ENCODE results near the gene ARPC1B.
"Not testable (repeated sequence)": the region's sequence is repeated elsewhere in the genome, so short reads cannot be mapped to it uniquely, and the experiment has no call there.

ARPC1B gene

DNA sequence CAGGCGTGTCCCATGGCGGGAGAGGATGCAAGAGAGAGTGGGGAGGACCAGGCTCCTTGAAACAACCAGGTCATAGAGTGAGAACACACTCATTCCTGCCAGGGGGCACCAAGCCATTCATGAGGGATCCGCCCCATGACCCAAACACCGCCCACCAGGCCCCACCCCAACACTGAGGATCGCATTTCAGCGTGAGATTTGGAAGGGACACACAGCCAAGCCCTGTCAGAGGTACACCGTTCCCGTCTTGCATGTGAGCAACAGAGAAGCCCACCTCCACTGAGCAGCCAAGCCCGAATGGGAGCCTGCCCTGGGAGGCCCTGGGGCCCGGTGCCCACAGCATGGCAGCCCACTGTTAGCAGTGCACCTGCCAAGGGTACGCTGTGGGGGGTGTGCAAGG, 7.9 kb upstream of the ARPC1B start:
- in situ Hi-C loops (cut with MboI; ENCODE audit: low sequenced_read_pairs), result no loop called here

DNA sequence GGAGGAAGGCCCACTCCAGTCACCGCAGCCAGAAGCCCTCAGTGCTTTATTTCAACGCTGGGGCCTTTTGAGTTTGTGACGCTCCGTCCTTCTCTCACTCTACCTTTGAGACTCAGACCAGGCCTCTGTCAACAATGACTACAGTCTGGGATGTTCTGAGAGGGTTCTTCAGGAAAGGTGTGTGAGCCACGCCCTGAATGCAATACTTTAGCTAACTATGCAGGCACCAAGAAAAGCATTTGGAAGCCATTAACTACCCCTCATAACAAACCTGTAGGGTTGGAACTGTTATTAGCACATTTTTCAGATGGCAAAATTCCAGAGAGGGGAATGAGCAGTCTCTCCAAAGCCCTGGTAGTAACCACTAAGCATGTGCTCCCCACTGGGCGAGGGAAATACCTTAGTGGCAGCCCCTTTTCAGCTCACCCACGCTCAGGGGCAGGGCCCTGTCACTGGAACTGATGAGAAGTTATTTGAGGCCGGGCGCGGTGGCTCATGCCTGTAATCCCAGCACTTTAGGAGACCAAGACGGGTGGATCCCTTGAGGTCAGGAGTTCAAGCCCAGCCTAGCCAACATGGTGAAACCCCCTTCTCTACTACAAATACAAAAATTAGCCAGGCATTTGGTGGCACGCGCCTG, 5.7 kb upstream of the ARPC1B start:
- in situ Hi-C loops (cut with MboI; ENCODE audit: low sequenced_read_pairs), result no loop called here

DNA sequence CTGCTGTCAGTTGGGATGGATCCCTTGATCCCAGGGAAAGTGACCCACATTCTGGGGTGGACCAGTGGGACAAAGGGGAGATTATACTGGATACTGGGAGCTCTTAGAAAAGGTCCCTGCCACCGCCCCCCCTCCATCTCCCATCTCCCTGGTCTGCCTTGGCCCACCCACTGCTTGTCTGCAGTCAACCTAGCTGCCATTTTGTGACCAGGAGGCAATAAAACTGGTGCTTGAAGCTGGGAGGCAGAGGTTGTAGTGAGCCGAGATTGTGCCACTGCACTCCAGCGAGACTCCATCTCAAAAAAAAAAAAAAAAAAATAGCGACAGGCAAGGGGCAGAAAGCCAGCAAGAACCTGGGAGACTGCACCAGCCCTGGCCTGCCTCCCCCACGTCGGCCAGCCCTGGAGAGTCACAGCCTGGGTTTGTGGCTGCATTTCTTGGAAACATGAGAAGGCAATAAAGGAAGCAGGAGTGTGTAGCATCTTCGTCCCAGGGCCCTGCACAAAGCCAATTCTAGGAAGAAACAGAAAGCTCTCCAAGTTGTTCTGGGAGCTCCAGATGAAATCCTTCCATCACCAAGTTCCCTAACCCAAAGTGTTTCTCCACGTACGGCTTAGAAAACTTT, 4.7 kb upstream of the ARPC1B start:
- in situ Hi-C loops (cut with MboI; ENCODE audit: low sequenced_read_pairs), result no loop called here

DNA sequence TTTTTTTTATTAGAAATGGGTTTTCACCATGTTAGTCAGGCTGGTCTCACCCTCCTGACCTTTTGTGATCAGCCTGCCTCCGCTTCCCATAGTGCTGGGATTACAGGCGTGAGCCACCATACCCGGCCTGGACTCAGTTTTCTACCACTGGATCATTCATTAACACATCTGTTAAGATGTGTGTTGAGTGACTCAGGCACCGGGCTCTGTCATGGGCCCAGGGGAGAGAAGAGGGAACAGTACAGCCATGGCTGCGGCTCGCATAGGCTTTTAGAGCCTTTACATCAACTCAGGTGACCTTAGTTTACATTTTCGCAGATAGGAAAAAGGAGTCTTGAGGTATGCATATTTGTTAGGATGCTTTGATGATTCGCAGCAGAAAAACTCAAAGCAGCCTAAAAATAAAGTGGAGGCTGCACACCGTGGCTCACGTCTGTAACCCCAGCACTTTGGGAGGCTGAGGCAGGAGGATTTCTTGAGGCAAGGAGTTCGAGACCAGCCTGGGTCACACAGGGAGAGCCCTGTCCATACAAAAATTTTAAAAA, 3.1 kb upstream of the ARPC1B start:
- in situ Hi-C loops (cut with MboI; ENCODE audit: low sequenced_read_pairs), result no loop called here

DNA sequence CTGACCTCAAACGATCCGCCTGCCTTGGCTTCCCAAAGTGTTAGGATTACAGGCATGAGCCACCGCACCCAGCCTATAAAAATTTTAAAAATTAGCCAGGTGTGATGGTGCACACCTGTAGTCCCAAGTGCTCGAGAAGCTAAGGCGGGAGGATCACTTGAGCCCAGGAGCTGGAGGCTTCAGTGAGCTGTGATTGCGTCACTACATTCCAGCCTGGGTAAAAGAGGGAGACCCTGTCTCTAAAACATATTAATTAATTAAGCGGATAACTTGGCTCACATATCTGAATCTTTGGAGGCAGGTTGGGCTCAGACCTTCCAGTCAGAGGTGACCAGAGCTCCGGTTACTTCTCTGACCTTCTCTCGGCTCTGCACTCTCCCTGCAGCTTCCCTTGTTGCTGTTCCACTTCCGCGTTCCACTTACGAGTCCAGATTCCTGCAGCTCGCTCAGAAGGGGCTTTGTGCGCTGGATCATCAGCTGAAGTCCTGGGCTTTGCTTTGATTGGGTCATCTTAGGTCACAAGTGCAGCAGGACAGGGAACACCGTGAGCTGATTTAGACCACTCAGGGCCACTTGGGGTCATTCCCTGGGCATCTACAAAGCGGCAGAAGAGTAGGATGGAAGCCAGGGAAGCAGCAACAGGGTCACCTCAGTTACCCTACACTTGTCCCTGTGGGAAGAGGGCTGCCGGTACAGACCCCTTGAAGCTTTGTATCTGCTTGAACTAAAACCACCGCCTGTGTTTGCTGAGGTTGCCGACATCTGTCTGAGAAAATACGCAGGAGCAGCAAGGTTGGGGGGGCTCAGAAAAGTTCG, 2.0 kb upstream of the ARPC1B start:
- in situ Hi-C loops (cut with MboI; ENCODE audit: low sequenced_read_pairs), result no loop called here

DNA sequence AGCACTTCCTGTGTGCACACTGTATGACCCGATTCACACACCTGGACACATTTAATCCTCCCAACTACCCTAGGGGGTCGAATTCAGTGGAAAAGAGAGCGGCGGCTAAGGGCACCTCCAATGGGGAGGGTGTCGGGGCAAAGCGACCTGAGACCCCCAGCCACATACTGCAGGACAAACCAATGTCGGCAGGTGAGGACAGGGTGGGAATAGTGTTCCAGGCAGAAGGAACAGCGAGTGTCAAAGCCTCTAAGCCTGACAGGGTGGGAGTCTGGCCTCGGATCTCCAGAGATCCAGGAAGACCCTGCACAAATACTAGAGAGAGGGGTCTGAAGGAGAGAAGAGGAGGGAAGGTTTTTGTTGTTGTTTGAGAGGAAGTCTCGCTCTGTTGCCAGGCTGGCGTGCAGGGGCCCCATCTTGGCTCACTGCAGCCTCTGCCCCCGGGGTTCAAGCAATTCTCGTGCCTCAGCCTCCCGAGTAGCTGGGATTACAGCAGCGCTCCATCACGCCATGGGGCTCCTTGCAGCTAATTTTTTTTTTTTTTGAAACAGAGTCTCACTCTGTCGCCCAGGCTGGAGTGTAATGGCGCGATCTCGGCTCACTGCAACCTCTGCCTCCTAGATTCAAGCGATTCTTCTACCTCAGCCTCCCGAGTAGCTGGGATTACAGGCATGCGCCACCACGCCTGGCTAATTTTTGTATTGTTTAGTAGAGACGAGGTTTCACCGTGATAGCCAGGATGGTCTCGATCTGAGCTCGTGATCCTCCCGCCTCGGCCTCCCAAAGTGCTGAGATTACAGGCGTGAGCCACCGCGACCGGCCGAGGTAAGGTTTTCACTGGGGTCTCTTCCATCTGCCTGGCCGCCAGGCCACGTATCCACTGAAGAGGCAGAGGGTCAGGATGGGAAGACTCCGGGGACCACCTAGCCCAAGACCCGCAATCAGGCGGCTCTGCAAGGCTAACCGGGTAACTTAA, 1.2 kb upstream of the ARPC1B start:
- in situ Hi-C loops (cut with MboI; ENCODE audit: low sequenced_read_pairs), result no loop called here

DNA sequence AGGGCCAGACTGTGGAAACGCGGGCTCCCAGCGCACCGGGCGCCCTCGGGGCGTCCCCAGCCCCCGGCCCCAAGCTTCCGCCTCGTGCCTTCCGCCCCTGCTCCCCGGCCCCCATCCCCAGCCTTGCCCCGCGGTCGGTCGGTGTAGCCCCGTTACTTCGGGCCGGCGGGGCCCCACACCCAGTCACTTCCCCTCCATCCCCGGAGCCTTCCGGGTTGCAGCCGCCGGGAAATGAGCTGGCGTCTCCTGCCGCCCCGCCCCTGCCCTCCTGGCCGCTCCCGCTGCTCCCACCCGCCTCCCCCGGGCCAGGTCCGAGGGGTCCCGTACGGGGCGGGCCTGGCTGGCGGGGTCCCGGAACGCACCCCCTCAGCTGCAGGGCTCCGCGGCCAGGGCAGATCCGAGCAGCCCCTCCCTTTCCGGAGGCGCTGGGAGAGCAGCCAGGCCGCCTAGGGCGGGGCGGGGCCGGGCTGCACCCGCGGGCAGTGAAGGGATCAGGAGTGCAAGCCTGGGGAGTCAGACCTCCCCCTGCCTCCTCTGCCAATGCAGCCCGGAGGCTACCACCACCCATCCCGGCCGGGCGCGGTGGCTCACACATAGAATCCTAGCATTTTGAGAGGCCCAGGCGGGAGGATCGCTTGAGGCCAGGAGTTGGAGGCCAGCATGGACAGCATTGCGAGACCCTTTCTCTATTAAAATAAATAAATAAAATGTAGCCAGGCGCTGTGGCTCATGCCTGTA, 709 bp downstream of the ARPC1B start:
- in situ Hi-C loops (cut with MboI; ENCODE audit: low sequenced_read_pairs), result no loop called here

DNA sequence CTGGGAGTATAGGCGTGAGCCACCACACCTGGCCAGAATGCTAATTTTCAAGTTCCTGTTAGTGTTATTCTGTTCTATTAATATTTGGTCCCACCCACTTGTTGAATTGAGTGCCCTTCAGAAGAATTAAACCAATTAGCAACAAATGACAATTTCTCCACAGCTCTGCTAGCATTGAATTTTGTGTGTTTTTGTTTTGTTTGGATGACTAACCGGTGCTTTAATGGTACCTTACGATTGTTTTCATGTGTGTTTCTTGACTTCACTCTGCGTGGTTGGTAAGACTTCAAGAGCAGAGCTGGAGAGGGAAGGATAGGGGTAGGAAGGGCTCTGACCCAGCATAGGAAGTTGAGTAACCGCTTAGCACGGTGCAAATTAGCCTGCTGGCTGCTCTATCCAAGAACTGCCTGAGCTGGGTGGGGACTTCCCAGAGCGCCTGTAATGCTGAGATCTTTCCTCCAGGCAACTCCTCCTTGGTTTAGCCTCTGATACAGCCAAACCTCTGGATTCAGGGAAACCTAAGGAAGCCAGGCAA, 4.6 kb downstream of the ARPC1B start:
- in situ Hi-C loops (cut with MboI; ENCODE audit: low sequenced_read_pairs), result no loop called here

DNA sequence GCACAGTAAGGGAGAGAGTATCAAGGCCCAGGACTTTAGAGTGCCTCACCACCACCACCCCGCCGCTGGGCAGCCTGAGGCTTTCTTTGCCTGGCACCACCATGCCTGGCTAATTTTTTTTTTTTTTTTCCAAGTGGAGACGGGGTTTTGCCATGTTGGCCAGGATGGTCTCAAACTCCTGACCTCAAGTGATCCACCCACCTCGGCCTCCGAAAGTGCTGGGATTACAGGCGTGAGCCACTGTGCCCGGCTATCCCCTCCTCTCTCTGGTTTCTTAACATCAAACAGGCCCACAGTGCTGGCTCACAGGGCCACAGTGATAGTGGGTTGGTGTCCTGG, 5.1 kb downstream of the ARPC1B start:
- in situ Hi-C loops (cut with MboI; ENCODE audit: low sequenced_read_pairs), result not testable (repeated sequence)

DNA sequence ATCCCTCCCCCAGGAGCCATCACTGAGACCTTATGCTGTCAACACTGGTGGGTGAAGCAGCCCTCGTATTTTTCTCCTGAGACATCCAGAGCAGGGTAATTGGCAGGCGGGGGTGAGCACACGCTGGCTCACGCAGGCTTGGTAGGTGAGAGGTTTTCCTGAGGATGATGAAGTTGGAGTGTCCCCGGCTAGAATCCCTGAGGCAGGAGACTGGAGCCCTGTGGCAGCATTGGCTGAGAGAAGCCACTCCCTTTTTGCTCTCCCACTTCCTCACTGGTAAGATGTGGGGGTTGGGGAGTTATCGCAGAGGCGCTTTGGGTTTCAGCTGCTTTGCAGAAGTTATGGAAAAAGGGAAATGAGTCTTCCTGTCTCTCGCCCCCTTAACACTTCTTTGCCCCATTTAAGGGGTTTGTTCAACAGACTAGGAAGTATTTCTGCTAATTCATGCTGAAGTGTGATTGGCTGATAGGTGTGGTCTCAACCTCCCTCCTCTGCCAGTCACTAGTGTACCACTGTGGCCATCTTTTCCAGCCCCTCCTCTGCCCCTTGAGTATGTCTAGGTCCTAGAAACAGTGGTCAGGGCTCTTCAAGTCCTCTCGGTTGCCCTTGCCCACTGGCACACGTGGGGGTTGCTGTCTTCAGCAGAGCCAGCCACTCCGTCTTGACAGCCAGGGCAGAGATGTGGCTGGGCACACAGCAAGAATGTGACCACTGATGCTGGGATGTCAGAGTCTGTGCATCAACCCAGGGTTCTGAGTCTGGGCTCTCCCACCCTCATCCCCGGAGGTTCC, 5.7 kb downstream of the ARPC1B start:
- in situ Hi-C loops (cut with MboI; ENCODE audit: low sequenced_read_pairs), result no loop called here

DNA sequence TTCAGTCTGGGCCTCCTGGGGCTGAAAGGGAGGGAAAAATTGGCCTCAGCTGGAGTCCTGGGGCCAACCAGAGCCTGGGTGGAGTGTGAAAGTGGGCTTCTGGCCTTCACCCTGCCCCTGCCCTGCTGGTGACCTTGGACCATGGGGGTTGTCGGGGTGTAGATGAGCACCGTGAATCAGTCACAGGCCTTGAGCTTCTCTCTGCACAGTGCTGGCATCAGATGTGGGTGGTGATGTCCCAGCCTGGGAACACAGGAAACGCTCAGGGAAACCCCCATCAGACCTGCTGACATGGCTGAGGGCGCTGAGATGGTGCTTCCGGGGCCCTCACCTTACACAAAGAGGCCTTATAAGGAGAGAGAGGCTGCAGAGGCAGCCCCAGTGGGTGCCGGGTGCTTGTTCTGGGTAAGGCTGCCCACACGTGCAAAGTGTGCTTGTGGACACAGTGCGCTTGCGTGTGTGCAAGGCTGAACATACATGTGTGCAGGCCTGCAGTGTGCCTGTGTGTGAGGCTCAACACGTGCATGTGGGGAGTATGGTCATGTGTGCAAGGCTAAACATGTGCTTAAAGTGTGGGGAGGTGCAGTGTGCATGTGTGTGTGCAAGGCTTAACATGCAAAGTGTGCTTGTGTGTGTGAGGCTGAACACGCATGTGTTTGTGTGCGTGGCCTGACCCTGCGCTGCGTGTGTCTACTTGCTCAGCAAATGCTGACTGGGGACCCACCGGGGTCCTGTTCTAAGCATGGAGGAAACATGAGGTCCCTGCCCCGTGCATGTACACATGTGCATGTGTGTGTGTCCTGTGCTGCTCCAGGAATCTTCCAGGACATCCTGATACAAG, 6.5 kb downstream of the ARPC1B start:
- in situ Hi-C loops (cut with MboI; ENCODE audit: low sequenced_read_pairs), result no loop called here

DNA sequence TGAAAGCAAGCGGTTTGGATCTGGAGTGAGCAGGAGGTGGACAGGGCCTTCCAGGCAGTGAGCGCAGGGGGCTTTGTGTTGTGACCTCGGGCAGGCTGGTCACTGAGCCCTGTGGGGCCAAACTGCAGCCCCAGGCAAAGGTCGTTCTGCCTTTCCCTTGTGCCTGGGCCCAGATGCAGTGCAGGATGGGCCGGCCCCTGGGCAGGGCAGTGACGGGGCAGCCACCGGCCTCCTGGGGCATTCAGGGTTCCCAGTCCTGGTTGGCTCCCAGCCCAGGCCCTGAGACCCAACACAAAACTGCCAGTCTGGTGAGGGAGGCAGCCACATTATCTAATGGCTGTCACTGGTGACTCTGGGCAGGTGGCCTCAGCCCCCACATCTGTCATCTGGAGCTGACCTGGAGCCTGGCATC, 7.1 kb downstream of the ARPC1B start:
- in situ Hi-C loops (cut with MboI; ENCODE audit: low sequenced_read_pairs), result no loop called here

DNA sequence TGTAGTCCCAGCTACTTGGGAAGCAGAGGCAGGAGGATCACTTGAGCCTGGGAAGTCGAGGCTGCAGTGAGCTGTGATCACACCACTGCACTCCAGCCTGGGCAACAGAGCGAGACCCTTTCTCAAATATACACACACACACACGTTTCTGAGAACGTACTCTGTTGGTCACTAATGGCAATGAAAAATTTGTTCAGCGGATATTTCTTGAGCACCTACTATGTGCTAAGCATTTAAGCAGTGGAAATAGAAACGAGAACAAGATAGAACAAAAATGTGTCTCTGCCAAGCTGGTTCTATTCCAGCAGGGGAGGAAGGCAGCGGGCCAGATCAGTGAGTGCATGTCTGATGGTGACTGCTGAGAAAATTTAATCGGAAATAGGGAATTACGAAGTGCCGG, 8.7 kb downstream of the ARPC1B start:
- in situ Hi-C loops (cut with MboI; ENCODE audit: low sequenced_read_pairs), result no loop called here

DNA sequence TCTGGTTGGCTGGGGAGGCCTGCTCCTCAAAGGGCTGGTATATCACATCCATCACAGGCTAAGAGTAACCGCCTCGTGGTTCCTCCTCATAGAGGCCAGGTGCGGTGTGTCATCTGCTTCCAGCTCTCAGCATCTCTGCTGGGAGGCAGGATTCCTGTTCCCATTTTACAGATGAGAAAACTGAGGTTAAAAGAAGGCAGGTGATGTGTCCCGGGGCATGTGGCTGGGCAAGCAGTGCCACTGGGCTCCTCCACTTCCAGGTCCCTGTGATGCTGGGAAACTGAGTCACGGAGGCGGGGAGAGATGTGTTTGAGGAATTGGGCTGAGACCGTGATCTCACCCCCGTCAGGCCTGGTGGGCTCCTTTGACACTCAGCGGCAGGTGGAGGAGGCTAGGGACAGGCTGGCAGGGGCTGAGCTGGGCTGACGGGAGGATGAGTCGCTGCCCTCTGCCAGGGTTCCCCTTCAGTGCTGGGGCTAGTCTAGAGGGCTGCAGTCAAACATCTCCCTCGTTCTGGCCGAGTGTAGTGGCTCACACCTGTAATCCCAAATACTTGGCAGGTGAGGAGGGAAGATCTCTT, 9.4 kb downstream of the ARPC1B start:
- in situ Hi-C loops (cut with MboI; ENCODE audit: low sequenced_read_pairs), result no loop called here

DNA sequence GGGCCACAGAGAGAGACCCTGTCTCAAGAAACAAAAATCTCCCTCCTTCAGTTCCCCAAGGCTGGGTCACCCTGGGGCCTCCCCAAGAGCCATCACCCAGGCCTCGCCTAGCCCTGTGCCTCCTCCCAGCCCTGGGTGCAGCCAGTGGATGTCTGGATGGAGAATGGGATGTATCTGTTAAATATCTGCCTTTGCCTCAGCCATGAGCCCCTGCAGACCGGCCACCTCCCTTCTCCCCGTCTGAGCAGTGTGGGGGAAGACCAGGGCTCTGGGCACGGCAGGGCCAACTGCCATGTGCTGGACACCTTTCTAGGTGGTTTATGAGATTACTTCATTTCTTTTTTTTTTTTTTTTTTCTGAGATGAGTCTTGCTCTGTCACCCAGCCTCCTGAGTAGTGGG, 10.0 kb downstream of the ARPC1B start:
- in situ Hi-C loops (cut with MboI; ENCODE audit: low sequenced_read_pairs), result no loop called here

DNA sequence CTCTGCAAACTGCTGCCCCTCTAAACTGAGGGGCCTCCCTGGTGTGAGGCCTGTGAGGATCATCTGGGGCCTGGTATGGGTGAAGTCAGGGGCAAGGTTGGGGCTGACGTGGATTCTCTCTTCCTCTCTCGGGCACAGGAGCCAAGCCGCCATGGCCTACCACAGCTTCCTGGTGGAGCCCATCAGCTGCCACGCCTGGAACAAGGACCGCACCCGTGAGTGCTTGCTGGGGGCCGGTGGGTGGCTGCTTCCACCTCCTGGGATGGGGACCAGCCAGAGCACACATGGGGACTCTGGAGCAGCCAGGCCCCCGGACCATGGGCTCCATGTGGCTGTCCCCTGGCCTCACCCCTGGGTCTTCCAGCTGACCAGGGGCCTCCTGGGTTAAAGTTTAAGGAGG, 11.0 kb downstream of the ARPC1B start:
- in situ Hi-C loops (cut with MboI; ENCODE audit: low sequenced_read_pairs), result no loop called here

DNA sequence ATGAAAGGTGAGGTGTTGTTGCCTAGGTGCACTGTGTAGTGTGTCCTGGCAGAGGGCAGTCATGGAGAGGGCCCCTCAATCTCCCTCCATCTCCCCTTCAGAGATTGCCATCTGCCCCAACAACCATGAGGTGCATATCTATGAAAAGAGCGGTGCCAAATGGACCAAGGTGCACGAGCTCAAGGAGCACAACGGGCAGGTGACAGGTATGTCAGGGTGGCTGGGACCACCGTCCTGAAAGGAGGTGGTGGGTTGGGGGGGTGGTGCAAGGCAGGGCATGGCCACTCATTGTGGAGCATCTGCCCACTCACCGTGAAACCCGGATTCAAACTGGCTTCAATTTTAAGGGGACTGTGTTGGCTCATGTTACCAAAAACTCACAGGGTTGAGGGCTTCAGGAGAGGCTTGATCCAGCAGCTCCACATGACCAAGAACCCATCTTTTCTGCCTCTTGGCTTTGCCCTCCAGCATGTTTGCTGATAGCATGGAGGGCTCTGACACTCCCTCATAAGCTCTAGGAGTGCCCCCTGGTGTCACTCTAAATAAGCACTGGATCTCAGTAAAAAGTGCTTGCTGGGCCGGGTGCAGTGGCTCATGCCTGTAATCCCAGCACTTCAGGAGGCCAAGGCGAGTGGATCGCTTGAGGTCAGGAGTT, 12.2 kb downstream of the ARPC1B start:
- in situ Hi-C loops (cut with MboI; ENCODE audit: low sequenced_read_pairs), result no loop called here

Data from HL-60/S4 treated with retinoic acid at 250 ng/mL for 4 days and 3 days (cell line).